Transverse colon (tissue), 4 donors: Measurements from ENCODE around the gene STPG1.

Experiments
- EP300 ChIP-seq: sonication (generic); formaldehyde crosslinking; IDR thresholded peaks from one replicate; pipeline ENCODE4 v1.6.1; 2017; ENCODE audit warnings: antibody characterized with exemption, low read depth
- POLR2A ChIP-seq: fragments of 450-650 bp; IDR thresholded peaks from one replicate; pipeline ENCODE4 v1.6.1; 2016; ENCODE audit warnings: antibody characterized with exemption, mild to moderate bottlenecking, moderate library complexity
- POLR2AphosphoS5 ChIP-seq, 3 donors: sonication (generic); formaldehyde crosslinking; IDR thresholded peaks; one replicate each; pipeline ENCODE4 v1.6.1; 2016; ENCODE audit warnings: antibody characterized with exemption in 3 of 3
- TF ChIP-seq, protein P1 (sequence below), 5 experiments: fragments of 200-600 bp in 3 of 5; fragments of 450-650 bp in 2 of 5; sonication (generic) in 3 of 5; IDR thresholded peaks; 1 replicate in 2 of 5; 2 replicates in 3 of 5; pipeline ENCODE4 v1.5.1; 2016 to 2017; ENCODE audit warnings: antibody characterized with exemption in 5 of 5, inconsistent platforms in 3 of 5, mild to moderate bottlenecking in 2 of 5, moderate library complexity in 1 of 5

DNA sequence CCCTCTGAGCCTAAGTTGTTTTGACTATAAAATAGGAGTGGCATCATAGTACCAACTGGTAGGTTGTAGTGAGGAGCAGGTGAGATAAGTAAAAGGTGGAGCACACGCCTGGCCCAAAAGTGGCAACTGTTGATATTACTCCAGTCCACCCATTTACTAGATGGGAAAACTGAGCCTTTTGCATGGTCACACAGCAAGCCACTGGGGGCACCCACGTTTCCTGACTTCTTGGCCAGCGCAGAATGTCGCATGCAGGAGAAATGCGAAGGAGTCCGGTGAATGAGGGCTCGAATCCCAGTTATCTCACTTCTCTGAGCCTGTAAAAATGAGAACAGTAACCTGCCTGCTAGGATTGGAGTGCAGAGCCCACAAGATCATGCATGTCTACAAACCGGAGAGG is 73.6 kb downstream of the STPG1 start:
- TF ChIP-seq, protein P1, sequence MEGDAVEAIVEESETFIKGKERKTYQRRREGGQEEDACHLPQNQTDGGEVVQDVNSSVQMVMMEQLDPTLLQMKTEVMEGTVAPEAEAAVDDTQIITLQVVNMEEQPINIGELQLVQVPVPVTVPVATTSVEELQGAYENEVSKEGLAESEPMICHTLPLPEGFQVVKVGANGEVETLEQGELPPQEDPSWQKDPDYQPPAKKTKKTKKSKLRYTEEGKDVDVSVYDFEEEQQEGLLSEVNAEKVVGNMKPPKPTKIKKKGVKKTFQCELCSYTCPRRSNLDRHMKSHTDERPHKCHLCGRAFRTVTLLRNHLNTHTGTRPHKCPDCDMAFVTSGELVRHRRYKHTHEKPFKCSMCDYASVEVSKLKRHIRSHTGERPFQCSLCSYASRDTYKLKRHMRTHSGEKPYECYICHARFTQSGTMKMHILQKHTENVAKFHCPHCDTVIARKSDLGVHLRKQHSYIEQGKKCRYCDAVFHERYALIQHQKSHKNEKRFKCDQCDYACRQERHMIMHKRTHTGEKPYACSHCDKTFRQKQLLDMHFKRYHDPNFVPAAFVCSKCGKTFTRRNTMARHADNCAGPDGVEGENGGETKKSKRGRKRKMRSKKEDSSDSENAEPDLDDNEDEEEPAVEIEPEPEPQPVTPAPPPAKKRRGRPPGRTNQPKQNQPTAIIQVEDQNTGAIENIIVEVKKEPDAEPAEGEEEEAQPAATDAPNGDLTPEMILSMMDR (IDR thresholded peaks at IDR 0.05): no peak
- TF ChIP-seq POLR2A: no peak
- TF ChIP-seq EP300: no peak
- TF ChIP-seq POLR2AphosphoS5 (IDR thresholded peaks at IDR 0.05): no peak
